ENCODE results near the gene NR0B1.

- TF ChIP-seq CTCF (IDR thresholded peaks at IDR 0.05) (no peak), POLR2A (IDR thresholded peaks at IDR 0.05) (no peak), EP300 (IDR thresholded peaks at IDR 0.05) (no peak), POLR2AphosphoS5 (IDR thresholded peaks at IDR 0.05) (no peak)
Measured at GRCh38 chrX:30270639-30271038, 38.6 kb downstream of the NR0B1 start.
